Kidney (tissue), 14 donors: ENCODE results near the gene ALPK1. TPM values are rescaled to one million over a fixed set of nuclear protein-coding genes. Genes with fewer than 3 reads are reported as not detected.

Experiments
- DNase-seq, 5 donors: peaks; one replicate each; pipeline ENCODE4 v3.0.0-alpha.2; 2013 to 2020
- FAIRE-seq: peaks from 2 replicates; lab custom pipeline; 2012; peaks lifted over from hg19 to GRCh38; lab: Jason Lieb, UNC
- H3K27ac ChIP-seq, 2 donors: one replicate each; pipeline ENCODE4 v1.7.0; 2013; ENCODE audit warnings: low read depth in 2 of 2, low read length in 2 of 2, inconsistent platforms in 1 of 2
- H3K27me3 ChIP-seq: one replicate; pipeline ENCODE4 v1.7.1; 2013; ENCODE audit warnings: low read length, inconsistent platforms; ENCODE audit not compliant: control insufficient read depth, insufficient read depth
- H3K36me3 ChIP-seq, 3 donors: one replicate each; pipeline versions ENCODE4 v1.7.0 to v1.7.1; 2013; ENCODE audit warnings: low read length in 3 of 3, control low read depth in 1 of 3, inconsistent platforms in 1 of 3; ENCODE audit not compliant: insufficient read depth in 3 of 3, control insufficient read depth in 2 of 3
- H3K4me1 ChIP-seq, 3 donors: one replicate each; pipeline versions ENCODE4 v1.7.0 to v1.7.1; 2013; ENCODE audit warnings: low read length in 3 of 3, inconsistent platforms in 1 of 3, low read depth in 1 of 3; ENCODE audit not compliant: control insufficient read depth in 2 of 3, insufficient read depth in 2 of 3
- H3K4me3 ChIP-seq, 3 donors: one replicate each; pipeline versions ENCODE4 v1.7.0 to v1.8.1; 2013; ENCODE audit warnings: low read length in 3 of 3, control low read depth in 1 of 3, inconsistent platforms in 1 of 3
- H3K9ac ChIP-seq, 3 donors: one replicate each; pipeline versions ENCODE4 v1.7.0 to v1.7.1; 2013; ENCODE audit warnings: low read length in 3 of 3, control low read depth in 1 of 3, inconsistent platforms in 1 of 3
- H3K9me3 ChIP-seq, 3 donors: one replicate each; pipeline versions ENCODE4 v1.7.0 to v1.7.1; 2013; ENCODE audit warnings: low read length in 3 of 3, control low read depth in 1 of 3, inconsistent platforms in 1 of 3; ENCODE audit not compliant: control insufficient read depth in 2 of 3, insufficient read depth in 1 of 3
- intact Hi-C: fragments of 100-400 bp; cut with DNase I; formaldehyde crosslinking; loops from one replicate; pipeline ENCODE4 v1.11.1; 2022
- polyA plus RNA-seq: library from polyadenylated mRNA; stranded (reverse); fragments of 350-450 nt; fragmentation: Illumina TruSeq; extraction: RNeasy Lipid Tissue Mini Kit (QIAGEN cat#74804); gene quantifications from one replicate; pipeline ENCODE4 v1.2.3, GENCODE V29; 2014; ENCODE audit warnings: low read depth, low replicate concordance; ENCODE audit not compliant: insufficient read depth
- total RNA-seq: library from RNA; stranded (reverse); fragmentation: NEBNext Ultra II Directional; extraction: Animal tissue kit (Norgen Biotek cat#: 25700); gene quantifications from one replicate; pipeline ENCODE4 v1.2.1, GENCODE V29; 2021
- TF ChIP-seq, protein P1 (sequence below): IDR thresholded peaks from 3 replicates; pipeline ENCODE4 v1.5.1; 2012; ENCODE audit warnings: mild to moderate bottlenecking, moderate library complexity, borderline replicate concordance; ENCODE audit not compliant: insufficient read depth; ENCODE audit errors: extremely low read depth
- donor health status: control.
- donor health status: control.
- donor health status: control.
- donor health status: control.
- donor health status: control.
- donor health status: DM: yes; HTN: yes; CAD: no.
- donor health status: Normal renal cell carcinoma (clear cell type).

The ALPK1 gene
- total and polyA plus RNA-seq, 2 donors from 2014 or later = 5.9 to 33.5 TPM

DNA sequence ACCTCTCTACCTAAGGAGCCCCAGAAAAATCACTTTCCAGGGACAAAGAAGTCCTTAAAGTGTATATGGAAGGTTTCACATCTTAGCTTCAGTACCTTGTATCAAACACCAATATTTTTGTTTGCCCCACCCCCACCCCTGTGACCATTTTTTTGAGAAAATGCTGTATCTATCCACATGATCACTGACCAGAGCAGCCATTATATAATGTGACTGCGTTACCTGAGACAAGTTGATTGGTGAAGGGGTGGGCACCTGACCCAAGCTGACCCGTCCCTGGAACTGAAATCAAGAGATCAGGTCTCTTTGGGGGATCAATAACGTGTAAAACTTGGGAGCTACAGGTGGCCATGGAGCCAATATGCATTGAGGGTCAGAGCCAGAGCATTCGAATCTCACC is 22.2 kb upstream of the ALPK1 start:
- intact Hi-C loops = no loop called here
- H3K4me1 ChIP-seq = no peaks in the 10 kb centered on the region
- H3K4me3 ChIP-seq = no peak overlapping the region
- no peaks in the 10 kb centered on the region for H3K36me3 ChIP-seq
- DNase-seq = no peak
- H3K9ac ChIP-seq = no peak overlapping the region
- TF ChIP-seq, protein P1, sequence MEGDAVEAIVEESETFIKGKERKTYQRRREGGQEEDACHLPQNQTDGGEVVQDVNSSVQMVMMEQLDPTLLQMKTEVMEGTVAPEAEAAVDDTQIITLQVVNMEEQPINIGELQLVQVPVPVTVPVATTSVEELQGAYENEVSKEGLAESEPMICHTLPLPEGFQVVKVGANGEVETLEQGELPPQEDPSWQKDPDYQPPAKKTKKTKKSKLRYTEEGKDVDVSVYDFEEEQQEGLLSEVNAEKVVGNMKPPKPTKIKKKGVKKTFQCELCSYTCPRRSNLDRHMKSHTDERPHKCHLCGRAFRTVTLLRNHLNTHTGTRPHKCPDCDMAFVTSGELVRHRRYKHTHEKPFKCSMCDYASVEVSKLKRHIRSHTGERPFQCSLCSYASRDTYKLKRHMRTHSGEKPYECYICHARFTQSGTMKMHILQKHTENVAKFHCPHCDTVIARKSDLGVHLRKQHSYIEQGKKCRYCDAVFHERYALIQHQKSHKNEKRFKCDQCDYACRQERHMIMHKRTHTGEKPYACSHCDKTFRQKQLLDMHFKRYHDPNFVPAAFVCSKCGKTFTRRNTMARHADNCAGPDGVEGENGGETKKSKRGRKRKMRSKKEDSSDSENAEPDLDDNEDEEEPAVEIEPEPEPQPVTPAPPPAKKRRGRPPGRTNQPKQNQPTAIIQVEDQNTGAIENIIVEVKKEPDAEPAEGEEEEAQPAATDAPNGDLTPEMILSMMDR = no peak
- FAIRE-seq = no peak
- H3K9me3 ChIP-seq = no peaks in the 10 kb centered on the region
- no peak overlapping the region for H3K27ac ChIP-seq
- H3K27me3 ChIP-seq = no peaks in the 10 kb centered on the region

DNA sequence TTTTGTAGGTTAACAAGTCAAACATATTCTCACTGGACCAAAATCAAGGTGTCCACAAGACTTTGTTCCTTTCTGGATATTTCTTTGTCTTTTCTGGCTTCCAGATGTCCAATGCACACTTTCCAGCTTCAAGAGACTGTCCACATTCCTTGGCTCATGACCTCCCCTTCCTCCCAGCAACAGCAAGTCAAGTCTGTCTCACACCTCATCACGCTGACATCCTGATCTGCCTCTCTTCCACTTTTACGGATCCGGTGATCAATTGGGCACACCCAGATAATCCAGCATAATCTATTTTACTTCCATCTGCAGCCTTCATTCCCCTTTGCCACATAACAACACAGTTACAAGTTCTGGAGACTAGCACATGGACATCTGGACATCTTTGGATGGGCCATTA is 21.1 kb upstream of the ALPK1 start:
- Histone ChIP-seq H3K9ac (no peak overlapping the region), H3K4me1 (no peaks in the 10 kb centered on the region), H3K9me3 (no peaks in the 10 kb centered on the region), H3K27ac (no peak overlapping the region), H3K27me3 (no peaks in the 10 kb centered on the region), H3K36me3 (no peaks in the 10 kb centered on the region), H3K4me3 (no peak overlapping the region)
- FAIRE-seq (no peak), DNase-seq (no peak)
- TF ChIP-seq, protein P1 = no peak
- intact Hi-C loops = no loop called here

DNA sequence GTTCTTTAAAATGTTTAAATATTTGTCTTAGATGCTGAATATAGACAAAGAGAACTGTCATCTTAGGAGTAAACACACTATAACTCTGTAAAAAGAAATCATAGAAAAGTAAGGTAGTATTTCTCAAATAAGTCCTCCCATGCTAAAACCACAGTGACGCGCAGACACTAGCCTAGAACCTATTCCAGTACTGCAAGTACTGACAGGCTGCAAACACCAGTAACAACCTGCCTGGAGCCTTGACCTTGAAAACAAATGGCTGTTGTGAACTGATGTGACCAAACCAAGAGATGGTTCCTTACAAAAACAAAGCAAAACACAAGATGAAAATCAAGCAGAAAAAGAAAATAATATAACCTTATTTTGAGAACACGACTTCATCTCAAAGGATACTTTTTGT is 19.9 kb upstream of the ALPK1 start:
- intact Hi-C loops = no loop called here
- no peaks in the 10 kb centered on the region for H3K36me3 ChIP-seq
- no peak overlapping the region for H3K9ac ChIP-seq
- no peak overlapping the region for H3K4me3 ChIP-seq
- H3K9me3 ChIP-seq = no peaks in the 10 kb centered on the region
- DNase-seq (no peak), FAIRE-seq (no peak)
- no peaks in the 10 kb centered on the region for H3K27me3 ChIP-seq
- H3K27ac ChIP-seq = no peak overlapping the region
- TF ChIP-seq, protein P1 = no peak
- H3K4me1 ChIP-seq = no peaks in the 10 kb centered on the region

DNA sequence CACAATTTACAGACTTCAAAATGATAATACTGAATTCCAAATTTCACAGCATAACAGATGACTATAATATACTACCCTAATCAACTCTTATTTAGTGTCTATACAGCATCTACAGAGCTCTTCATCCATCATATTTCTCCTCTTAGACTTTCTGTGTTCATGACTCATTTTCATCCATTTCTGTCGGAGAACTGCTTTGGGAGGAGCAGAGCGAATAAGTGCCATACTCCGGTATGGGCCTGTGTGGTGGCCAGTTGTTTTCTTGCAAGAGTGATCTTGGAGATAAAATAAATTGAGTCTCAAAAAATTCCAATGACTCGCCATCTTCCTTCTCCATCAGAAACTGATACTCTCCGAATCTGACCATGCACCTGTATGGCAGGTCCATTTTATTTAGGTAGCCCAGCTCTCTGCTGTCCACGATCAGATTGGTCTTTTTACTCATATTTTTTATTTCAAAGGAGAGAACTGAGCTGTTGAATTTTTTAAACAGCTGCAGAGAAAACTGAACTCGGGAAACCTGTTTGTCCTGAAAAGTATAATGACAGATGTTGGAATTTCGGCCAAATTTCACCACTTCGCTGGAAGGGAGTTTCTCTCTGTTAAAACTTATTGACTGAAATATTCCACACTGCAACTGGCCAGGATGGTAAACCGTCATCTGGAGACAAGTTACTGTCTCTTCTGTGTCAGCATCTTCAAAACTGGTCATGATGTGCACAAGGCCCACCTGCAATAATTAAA is 19.3 kb upstream of the ALPK1 start:
- Histone ChIP-seq H3K27me3 (no peaks in the 10 kb centered on the region), H3K4me3 (no peak overlapping the region), H3K4me1 (no peaks in the 10 kb centered on the region), H3K9ac (no peak overlapping the region), H3K36me3 (no peaks in the 10 kb centered on the region), H3K27ac (no peak overlapping the region), H3K9me3 (no peaks in the 10 kb centered on the region)
- FAIRE-seq (no peak), DNase-seq (peak in 2 of 5 donors; percentile 8 to 36)
- TF ChIP-seq, protein P1 = no peak
- intact Hi-C loops = no loop called here
